GM03348 (cell line): ENCODE data around the gene PTPRM.
A peak's percentile ranks its signal among the peaks of the same experiment; 100 is the strongest.

Experiments used
- DNase-seq: peaks from one replicate; pipeline ENCODE4 v3.0.0; 2012; ENCODE audit warnings: low spot score

PTPRM gene

GRCh38 chr18:8397034-8397433 lies 829.9 kb downstream of the PTPRM start:
- no peak for DNase-seq

GRCh38 chr18:8399138-8399537 lies 832.0 kb downstream of the PTPRM start:
- no peak for DNase-seq

GRCh38 chr18:8400193-8400752 lies 833.2 kb downstream of the PTPRM start:
- no peak for DNase-seq

- no peak for DNase-seq
Measured at GRCh38 chr18:8400825-8401224, 833.7 kb downstream of the PTPRM start.

- DNase-seq: no peak
Measured at GRCh38 chr18:8401606-8402005, 834.5 kb downstream of the PTPRM start.

GRCh38 chr18:8402237-8402636 lies 835.1 kb downstream of the PTPRM start:
- DNase-seq: no peak

GRCh38 chr18:8403713-8404112 lies 836.6 kb downstream of the PTPRM start:
- DNase-seq: no peak

- no peak for DNase-seq
Measured at GRCh38 chr18:8406186-8406867, 839.2 kb downstream of the PTPRM start.

- DNase-seq: no peak
Measured at GRCh38 chr18:8406868-8407250, 839.7 kb downstream of the PTPRM start.

- no peak for DNase-seq
Measured at GRCh38 chr18:8409151-8409550, 842.0 kb downstream of the PTPRM start.

GRCh38 chr18:8411492-8411891 lies 844.4 kb downstream of the PTPRM start:
- DNase-seq: no peak

GRCh38 chr18:8412117-8412516 lies 845.0 kb downstream of the PTPRM start:
- DNase-seq: no peak

GRCh38 chr18:8413189-8413588 lies 846.1 kb downstream of the PTPRM start:
- no peak for DNase-seq

GRCh38 chr18:8413751-8414150 lies 846.6 kb downstream of the PTPRM start:
- DNase-seq: no peak

GRCh38 chr18:8416212-8417019 lies 849.3 kb downstream of the PTPRM start:
- no peak for DNase-seq

GRCh38 chr18:8422391-8422790 lies 855.3 kb downstream of the PTPRM start:
- no peak for DNase-seq

GRCh38 chr18:8423051-8423557 lies 856.0 kb downstream of the PTPRM start:
- DNase-seq: peak; percentile 74

- no peak for DNase-seq
Measured at GRCh38 chr18:8424481-8424880, 857.4 kb downstream of the PTPRM start.

GRCh38 chr18:8424917-8425725 lies 858.0 kb downstream of the PTPRM start:
- DNase-seq: peak; percentile 82

GRCh38 chr18:8426401-8426800 lies 859.3 kb downstream of the PTPRM start:
- DNase-seq: no peak

- no peak for DNase-seq
Measured at GRCh38 chr18:8427339-8427738, 860.2 kb downstream of the PTPRM start.

- DNase-seq: no peak
Measured at GRCh38 chr18:8428951-8429350, 861.8 kb downstream of the PTPRM start.
